Heart left ventricle (tissue), 16 donors: ENCODE results near the gene NSG2. TPM values are rescaled to one million over a fixed set of nuclear protein-coding genes. Genes with fewer than 3 reads are reported as not detected.

Experiments used
- ATAC-seq, 4 donors: fragments of 200-7000 bp; cut with Tn5 transposase; one replicate each; pipeline ENCODE4 v1.9.1; 2020 to 2022; ENCODE audit warnings: moderate library complexity in 4 of 4, mild to moderate bottlenecking in 3 of 4, moderate number of reproducible peaks in 1 of 4
- DNase-seq, 5 donors: peaks; one replicate each; pipeline ENCODE4 v3.0.0-alpha.2; 2020
- H3K27ac ChIP-seq, 12 donors: fragments of 200-600 bp; sonication (generic) in 4 of 12; one replicate each; pipeline versions ENCODE4 v1.5.0 to v1.8.0; 2016 to 2022; ENCODE audit warnings: mild to moderate bottlenecking in 2 of 12
- H3K27me3 ChIP-seq, 9 donors: fragments of 200-600 bp; sonication (generic) in 2 of 9; one replicate each; pipeline versions ENCODE4 v1.5.1 to v1.8.0; 2016 to 2022; ENCODE audit warnings: mild to moderate bottlenecking in 3 of 9
- H3K36me3 ChIP-seq, 9 donors: fragments of 200-600 bp; sonication (generic) in 2 of 9; one replicate each; pipeline versions ENCODE4 v1.5.0 to v1.8.0; 2018 to 2022; ENCODE audit warnings: mild to moderate bottlenecking in 2 of 9
- H3K4me1 ChIP-seq, 12 donors: fragments of 200-600 bp; sonication (generic) in 4 of 12; one replicate each; pipeline versions ENCODE4 v1.5.0 to v1.8.0; 2016 to 2022; ENCODE audit warnings: mild to moderate bottlenecking in 3 of 12
- H3K4me3 ChIP-seq, 12 donors: fragments of 200-600 bp; sonication (generic) in 4 of 12; one replicate each; pipeline versions ENCODE4 v1.5.0 to v1.8.0; 2017 to 2022; ENCODE audit warnings: mild to moderate bottlenecking in 9 of 12, moderate library complexity in 4 of 12
- H3K9me3 ChIP-seq, 12 donors: fragments of 200-600 bp; sonication (generic) in 4 of 12; one replicate each; pipeline versions ENCODE4 v1.5.0 to v1.8.0; 2016 to 2022; ENCODE audit warnings: mild to moderate bottlenecking in 1 of 12
- POLR2A ChIP-seq, 2 donors: fragments of 450-650 bp; IDR thresholded peaks; one replicate each; pipeline ENCODE4 v1.6.1; 2017; ENCODE audit warnings: antibody characterized with exemption in 2 of 2, mild to moderate bottlenecking in 2 of 2, moderate library complexity in 2 of 2
- WGBS, 4 donors: extraction: QIAGEN DNeasy Blood & Tissue Kit in 2 of 4; methylation state at CpG; one replicate each; pipeline versions ENCODE4 v1.1.5 to v1.1.7; 2013 to 2018; 5-methylcytosine and 5-hydroxymethylcytosine counted together
- intact Hi-C, 10 donors: fragments of 100-400 bp; cut with DNase I; formaldehyde crosslinking; loops; one replicate each; pipeline versions ENCODE4 v1.11.1 to v1.14.2; 2022
- polyA plus RNA-seq, 2 donors: library from polyadenylated mRNA; stranded (reverse); fragments of 200-250 nt; gene quantifications; one replicate each; pipeline ENCODE4 v1.2.3, GENCODE V29; 2013
- total RNA-seq, 9 donors: library from RNA; depleted of rRNA in 2 of 9; stranded (reverse); fragments of >200 nt in 2 of 9; fragmentation: NEBNext Ultra II Directional in 3 of 9; extraction: Animal tissue kit (Norgen Biotek cat#: 25700) in 3 of 9; gene quantifications; one replicate each; pipeline versions ENCODE4 v1.1.0 to v1.2.4, GENCODE V29; 2016 to 2023
- TF ChIP-seq, protein P1 (sequence below), 12 donors: fragments of 200-600 bp; sonication (generic) in 4 of 12; IDR thresholded peaks; one replicate each; pipeline versions ENCODE4 v1.5.0 to v1.8.0; 2018 to 2022; ENCODE audit warnings: antibody characterized with exemption in 12 of 12, mild to moderate bottlenecking in 5 of 12
- donor health status: ischemic (EF 13 %, LVEDD 7.1; RV severe dilation, severe dysfunction).
- donor health status: healthy with polysubstance abuse.
- donor health status: DM: no; HTN: yes; CAD: no.
- donor health status: DM: no; HTN: no; CAD: no.
- donor health status: ischemic (EF 25% LVEDD 6.9; RV normal size, moderate dysfunction).
- donor health status: ischemic (EF 25% LVEDD 5.7; RV mildly dilated, moderate dysfunction).
- donor health status: healthy.
- donor health status: DM: yes; HTN: yes; CAD: no.
- donor health status: ischemic (EF 35%, LVEDD 5.7; RV mildly dilated, moderate dysfunction).
- donor health status: nonischemic (EF 11% LVEDD 7.7; RV severe dilation, severe dysfunction).
- donor health status: DM: yes; HTN: yes; CAD: no.
- donor health status: PGD.
- donor health status: ischemic (EF 29% LVEDD 5.4; RV normal size, mild dysfunction).
- donor health status: nonischemic (EF 23%, LVEDD 6.1; RV moderate dilation, normal function).

Gene NSG2
- total and polyA plus RNA-seq, 11 donors: 0.30 to 1.7 (median 0.44) TPM; not detected in 4

DNA sequence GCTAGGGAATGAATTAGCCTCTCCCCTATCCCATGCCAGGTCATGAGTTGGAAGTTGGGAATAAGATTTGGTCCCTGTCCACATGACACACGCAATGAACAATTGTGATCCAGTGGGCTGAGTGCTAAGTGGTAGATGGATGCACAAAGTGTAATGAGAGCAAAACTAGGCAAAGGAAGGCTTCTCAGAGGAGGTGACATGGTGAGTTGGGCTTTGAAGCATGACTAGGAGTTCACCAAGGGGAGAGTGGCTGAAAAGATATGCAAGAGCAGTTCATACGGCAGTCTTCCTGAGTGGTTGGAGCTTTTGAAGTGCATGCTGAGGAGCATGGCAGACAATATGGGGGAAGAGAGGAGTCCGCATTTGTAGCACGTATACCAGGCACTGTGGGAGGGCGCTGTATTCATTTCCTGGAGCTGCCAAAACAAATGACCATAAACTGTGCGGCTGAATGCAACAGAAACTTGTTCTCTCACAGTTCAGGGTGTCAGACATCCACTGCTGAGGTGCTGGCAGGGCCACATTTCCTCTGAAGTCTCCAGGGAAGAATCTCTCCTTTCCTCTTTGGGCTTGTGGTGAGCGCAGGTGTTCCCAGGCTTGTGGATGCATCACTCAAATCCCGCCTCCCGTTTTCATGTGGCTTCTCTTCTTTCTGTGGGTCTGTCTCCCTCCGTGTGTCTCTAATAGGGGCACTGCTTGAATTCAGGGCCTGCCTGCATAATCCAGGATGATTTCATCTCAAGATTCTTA is 49.5 kb downstream of the NSG2 start:
- H3K4me3 ChIP-seq: no peak overlapping the region
- no peaks in the 10 kb centered on the region for H3K36me3 ChIP-seq
- peaks cover 0 to under 1% (median 0%) of the 10 kb centered on the region in 9 donors for H3K27me3 ChIP-seq
- H3K4me1 ChIP-seq: no peaks in the 10 kb centered on the region
- 67 to 75% (median 74%) methylated on average over 10 of the region's 10 CpGs for WGBS, 4 donors
- H3K9me3 ChIP-seq: no peaks in the 10 kb centered on the region
- H3K27ac ChIP-seq: no peak overlapping the region
- no peak for DNase-seq
- no peak for TF ChIP-seq POLR2A (IDR thresholded peaks at IDR 0.05)
- TF ChIP-seq, protein P1, sequence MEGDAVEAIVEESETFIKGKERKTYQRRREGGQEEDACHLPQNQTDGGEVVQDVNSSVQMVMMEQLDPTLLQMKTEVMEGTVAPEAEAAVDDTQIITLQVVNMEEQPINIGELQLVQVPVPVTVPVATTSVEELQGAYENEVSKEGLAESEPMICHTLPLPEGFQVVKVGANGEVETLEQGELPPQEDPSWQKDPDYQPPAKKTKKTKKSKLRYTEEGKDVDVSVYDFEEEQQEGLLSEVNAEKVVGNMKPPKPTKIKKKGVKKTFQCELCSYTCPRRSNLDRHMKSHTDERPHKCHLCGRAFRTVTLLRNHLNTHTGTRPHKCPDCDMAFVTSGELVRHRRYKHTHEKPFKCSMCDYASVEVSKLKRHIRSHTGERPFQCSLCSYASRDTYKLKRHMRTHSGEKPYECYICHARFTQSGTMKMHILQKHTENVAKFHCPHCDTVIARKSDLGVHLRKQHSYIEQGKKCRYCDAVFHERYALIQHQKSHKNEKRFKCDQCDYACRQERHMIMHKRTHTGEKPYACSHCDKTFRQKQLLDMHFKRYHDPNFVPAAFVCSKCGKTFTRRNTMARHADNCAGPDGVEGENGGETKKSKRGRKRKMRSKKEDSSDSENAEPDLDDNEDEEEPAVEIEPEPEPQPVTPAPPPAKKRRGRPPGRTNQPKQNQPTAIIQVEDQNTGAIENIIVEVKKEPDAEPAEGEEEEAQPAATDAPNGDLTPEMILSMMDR (IDR thresholded peaks at IDR 0.05): no peak
- ATAC-seq: no peak
- intact Hi-C loops: no loop called here

DNA sequence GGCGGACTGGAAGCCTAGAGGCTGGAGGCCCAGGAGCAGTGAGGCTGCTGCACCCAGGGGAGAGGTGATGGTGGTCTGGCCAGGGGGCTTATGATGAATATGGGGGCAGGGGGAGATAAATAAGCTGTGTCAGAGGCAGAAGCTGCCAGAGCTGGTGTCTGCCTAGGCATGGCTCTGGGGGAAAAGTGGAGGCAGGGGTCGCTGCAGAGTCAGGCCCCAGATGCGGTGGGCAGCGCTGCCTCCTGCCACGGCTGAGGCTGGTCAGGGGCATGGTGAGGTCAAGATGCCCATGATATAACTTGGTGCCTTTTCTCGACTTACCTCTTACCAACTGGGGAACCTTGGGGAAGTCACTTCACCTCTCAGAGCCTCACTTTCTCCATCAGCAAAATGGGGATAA is 51.1 kb downstream of the NSG2 start:
- H3K36me3 ChIP-seq: no peaks in the 10 kb centered on the region
- H3K9me3 ChIP-seq: no peaks in the 10 kb centered on the region
- no peaks in the 10 kb centered on the region for H3K4me1 ChIP-seq
- no peak overlapping the region for H3K27ac ChIP-seq
- DNase-seq (no peak), ATAC-seq (no peak)
- intact Hi-C loops: no loop called here
- H3K27me3 ChIP-seq: peaks cover 0 to 4% (median 0%) of the 10 kb centered on the region in 9 donors
- no peak overlapping the region for H3K4me3 ChIP-seq
- 66 to 78% (median 76%) methylated on average over 5 to 6 of the region's 6 CpGs for WGBS, 4 donors
- TF ChIP-seq, protein P1 (IDR thresholded peaks at IDR 0.05): no peak
- TF ChIP-seq POLR2A (IDR thresholded peaks at IDR 0.05): no peak

DNA sequence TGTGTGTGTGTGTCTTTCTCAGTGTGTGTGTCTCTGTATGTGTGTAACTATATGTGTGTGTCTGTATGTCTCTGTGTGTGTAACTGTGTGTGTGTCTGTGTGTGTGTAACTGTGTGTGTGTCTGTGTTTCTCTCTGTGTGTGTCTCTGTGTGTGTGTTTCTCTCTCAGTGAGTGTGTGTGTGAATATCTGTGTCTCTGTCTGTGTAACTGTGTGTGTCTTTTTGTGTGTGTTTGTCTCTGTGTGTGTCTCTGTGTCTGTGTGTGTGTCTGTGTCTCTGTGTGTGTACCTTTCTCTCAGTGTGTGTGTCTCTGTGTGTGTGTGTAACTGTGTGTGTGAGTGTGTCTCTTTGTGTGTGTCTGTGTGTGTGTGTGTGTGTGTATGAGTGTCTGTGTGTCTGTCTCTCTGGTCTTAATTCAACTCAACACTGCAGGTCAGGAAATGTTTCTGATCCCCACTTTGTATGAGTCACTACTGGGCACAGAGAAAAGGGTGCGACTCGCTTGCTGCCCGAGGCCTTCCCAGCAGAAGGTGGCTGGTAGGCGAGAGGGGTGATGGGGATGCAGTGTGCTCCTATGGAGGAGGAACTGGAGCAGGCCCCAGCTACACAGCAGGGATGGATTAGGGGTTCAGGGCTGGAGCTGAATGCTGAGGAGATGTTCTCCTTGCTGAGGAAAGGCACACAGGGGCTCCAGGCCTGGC is 52.1 kb downstream of the NSG2 start:
- no peak overlapping the region for H3K27ac ChIP-seq
- TF ChIP-seq, protein P1 (IDR thresholded peaks at IDR 0.05): no peak
- no peak for TF ChIP-seq POLR2A (IDR thresholded peaks at IDR 0.05)
- DNase-seq: no peak
- peaks cover 0 to 4% (median 0%) of the 10 kb centered on the region in 9 donors for H3K27me3 ChIP-seq
- intact Hi-C loops: no loop called here
- H3K4me1 ChIP-seq: no peaks in the 10 kb centered on the region
- no peak overlapping the region for H3K4me3 ChIP-seq
- WGBS, 4 donors: 75 to 81% (median 78%) methylated on average over 4 of the region's 4 CpGs
- no peaks in the 10 kb centered on the region for H3K9me3 ChIP-seq
- ATAC-seq: no peak
- no peaks in the 10 kb centered on the region for H3K36me3 ChIP-seq

DNA sequence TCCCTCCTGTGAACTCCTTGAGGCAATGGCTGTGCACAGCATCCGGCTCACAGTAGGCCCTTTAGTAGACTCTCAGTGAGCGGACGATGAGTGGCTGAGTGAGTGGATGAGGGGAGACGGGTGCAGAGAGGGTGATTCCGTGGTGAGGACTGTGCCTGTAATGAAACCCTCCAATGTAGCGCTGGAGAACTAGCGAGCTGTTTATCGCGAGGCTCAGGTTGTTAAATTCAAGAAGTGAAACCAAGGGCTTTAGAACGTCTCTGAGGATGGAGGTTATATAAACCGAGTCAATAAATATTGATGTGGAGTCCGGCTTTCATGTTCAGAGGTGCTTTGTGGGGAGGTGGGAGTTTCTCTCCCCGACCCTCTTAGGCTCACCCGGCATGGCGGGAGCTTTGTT is 53.2 kb downstream of the NSG2 start:
- TF ChIP-seq, protein P1 (IDR thresholded peaks at IDR 0.05): no peak
- no peak for TF ChIP-seq POLR2A (IDR thresholded peaks at IDR 0.05)
- Histone ChIP-seq H3K9me3 (no peaks in the 10 kb centered on the region), H3K4me1 (no peaks in the 10 kb centered on the region), H3K27ac (no peak overlapping the region), H3K36me3 (no peaks in the 10 kb centered on the region), H3K27me3 (peaks cover 0 to 4% (median 0%) of the 10 kb centered on the region in 9 donors), H3K4me3 (no peak overlapping the region)
- ATAC-seq (no peak), DNase-seq (no peak)
- intact Hi-C loops: no loop called here
- 87 to 91% (median 90%) methylated on average over 13 to 15 of the region's 15 CpGs for WGBS, 4 donors
